Measurements from ENCODE around the gene CPZ.

DNA sequence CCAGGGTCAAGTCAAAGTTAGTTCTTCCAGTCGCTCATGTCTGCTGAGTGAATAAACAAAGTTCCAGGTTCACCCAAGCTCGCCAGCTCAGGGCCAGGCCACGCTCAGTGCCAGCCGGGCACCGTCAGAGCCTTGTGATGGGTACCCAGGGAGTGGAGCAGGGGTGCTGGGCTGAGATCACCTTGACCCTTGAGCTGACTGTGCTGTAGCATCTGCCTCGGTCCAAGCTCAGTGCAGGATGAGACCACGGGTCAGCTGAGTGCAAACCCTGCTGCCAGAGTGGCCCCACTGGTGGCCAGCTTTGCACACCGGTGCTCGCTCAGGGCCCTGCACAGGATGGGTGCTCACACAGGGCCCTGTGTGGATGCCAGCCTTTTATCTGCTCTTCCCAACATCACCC is 4.3 kb downstream of the CPZ start:
- TF ChIP-seq POLR2A (IDR thresholded peaks at IDR 0.05; ENCODE audit: low read length) (no peak), GATA1 (IDR thresholded peaks at IDR 0.05; ENCODE audit: low read depth, low read length) (no peak)
